CD4-positive, alpha-beta T cell treated with Interferon alpha-2 for 1 hour (primary cell): Measurements from ENCODE around the gene ITGB8.
A peak's percentile ranks its signal among the peaks of the same experiment; 100 is the strongest.
"Not testable (repeated sequence)": the region's sequence is repeated elsewhere in the genome, so short reads cannot be mapped to it uniquely, and the experiment has no call there.

Experiments used
- DNase-seq, 2 donors: peaks; one replicate each; pipeline ENCODE4 v3.0.0-alpha.2; 2020 to 2022

The ITGB8 gene

DNA sequence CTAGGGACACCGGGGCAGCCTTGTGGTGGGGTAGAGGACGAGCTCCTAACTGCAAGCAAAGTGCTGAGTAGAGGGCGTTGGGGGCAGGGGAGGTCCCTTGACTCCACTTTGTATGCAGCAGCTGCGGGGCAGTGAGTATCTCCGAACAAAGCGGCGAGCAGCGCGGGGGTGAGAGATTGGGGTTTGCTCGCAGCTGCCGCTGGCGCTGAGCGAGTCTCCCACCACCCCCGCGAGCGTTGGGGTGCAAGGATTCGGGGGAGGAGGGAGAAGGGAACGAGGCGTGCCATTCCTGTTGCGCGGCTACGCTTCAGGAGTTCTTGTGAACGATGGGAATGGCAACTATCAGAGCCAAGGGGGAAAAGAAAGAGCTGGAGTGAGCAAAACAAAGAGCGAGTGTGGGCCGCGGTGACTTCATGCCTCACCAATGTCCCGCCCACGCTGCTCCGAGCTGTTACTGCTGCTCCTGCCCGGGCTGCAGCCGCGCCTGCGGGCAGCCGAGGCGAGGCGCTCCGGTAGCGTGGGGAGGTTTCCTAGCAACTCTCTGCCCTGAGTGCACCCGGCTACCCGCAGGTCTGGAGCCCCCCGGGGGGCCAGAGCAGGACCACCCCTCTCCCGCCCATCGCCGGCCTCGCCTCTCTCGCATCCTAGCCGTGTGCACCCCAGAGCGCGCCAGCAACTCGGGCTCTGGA lies at the start of gene ITGB8:
TSS of gene ITGB8 (plus strand) at position 662 of the 689 bp plus-strand sequence. CDS start 907 bp downstream, outside the sequence.
- peak in 1 of 2 donors; percentile 18 for DNase-seq

DNA sequence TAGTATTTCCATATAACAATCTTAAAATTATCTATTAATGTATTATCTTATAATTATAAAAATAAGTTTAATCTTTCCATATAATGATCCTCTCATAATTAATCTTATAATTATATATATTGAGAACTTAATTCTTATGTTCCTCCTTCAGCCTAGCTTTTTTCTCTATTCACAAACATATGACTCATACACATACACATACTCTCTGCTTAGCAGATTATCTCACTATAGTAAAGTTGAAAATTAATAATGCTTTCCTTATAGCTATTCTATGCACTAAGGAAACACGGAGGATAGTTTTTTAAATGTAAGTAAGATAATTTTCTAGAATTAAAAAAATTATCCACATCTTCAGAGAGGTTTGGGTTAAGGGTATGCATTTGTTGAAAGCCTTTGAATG lies 47.7 kb upstream of the ITGB8 start:
- no peak for DNase-seq

DNA sequence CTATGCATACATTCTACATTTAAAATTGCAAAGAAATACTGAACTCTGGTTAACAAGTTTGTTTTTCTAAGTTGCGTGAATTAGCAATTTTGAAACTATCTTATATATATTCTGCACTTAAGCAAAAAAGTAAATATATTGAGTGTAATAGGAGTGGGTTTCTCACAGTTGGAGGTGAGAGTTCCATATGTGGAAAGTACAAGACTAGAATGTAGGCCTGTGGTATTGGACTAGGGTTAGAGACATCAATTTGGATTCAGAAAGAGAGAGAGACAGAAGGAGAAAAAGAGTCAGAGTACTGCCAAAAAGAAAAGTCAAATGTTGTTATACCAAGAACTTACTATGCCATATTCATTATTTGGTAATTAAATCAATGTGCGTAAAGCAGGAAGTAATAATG lies 47.3 kb upstream of the ITGB8 start:
- no peak for DNase-seq

DNA sequence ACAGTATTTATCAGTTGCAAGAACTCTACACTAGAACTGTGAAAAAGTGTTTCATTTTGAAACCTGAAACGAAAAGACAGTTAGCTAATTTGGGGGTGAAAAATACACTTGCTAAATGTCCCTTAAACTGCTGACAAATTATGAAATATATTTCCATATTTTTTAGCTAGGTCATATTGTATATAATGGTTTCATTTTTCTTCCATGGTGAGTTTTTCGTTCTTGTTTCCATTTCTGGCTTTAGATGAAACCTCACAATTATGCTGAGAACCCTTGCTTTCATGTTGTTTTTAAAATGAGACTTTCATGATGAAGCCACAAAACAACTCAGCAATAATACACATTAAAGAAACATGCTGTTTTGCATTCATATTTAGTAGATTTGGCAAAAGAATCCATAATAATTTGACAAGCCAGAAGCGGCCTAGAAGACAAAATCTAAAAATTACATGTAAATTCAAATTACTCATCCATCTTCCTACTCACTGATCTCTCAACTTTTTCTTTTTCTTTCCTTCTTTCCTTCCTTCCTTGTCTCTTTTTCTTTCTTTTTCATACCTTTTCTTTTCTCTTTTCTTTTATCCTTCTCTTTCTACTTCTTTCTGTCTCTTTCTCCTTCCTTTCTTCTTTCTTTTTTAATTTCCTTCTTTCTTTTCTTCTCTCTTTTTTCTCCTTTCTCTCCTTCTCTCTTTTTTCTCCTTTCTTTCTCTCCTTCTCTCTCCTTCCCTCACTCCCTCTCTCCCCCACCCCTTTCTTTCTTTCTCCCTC lies 46.5 kb upstream of the ITGB8 start:
- no peak for DNase-seq

DNA sequence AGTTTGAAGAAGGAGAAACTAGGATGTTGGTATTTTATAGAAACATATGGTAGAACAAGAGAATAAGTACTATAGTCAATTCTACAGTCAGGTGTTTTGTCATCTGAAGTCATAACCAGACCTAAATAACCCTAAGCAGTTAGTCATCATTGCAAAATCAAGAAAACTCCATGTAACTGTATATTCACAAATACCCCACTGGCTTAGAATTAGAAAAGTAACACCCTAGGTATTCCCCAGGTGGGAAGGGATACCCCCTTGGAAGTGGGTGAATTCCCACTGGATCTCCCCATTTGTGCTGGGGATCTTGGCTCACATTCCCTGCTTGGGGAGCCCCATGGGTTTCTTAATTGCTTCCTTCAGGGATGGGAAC lies 45.9 kb upstream of the ITGB8 start:
- no peak for DNase-seq

DNA sequence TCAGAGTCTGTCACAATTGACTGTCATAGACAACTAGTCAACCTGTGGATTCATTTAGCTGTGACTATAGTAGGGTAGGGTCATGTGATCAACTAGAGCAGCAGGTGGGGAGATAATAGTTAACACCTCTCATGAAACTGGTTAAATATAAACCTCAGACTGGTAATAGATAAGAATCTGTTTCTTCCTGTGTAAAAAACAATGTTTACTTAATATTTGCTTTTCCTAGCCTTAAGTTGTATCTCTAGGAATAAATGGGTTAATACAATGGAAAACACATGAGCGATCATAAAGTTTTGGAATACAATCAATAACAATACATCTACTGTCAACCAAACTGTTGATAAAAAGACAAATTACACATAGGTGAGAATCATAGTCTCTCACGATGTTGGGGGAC lies 43.4 kb upstream of the ITGB8 start:
- no peak for DNase-seq

DNA sequence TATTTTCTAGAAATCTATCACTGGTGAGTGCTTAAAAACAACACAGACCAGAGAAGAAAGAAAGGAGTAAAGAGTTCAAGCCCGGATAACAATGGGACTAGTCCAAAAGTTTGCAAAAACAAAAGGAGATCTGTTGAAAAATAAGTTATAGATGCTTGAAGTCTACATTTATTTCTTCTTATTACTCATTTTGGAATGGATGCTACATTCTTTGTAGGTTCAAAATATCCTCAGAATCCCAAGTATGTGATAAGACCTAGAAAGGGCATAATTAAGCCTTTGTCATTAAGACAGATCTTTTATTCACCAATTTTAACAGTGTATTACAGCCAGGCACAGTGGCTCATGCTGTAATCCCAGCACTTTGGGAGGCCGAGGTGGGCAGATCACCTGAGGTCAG lies 42.7 kb upstream of the ITGB8 start:
- DNase-seq: no peak

DNA sequence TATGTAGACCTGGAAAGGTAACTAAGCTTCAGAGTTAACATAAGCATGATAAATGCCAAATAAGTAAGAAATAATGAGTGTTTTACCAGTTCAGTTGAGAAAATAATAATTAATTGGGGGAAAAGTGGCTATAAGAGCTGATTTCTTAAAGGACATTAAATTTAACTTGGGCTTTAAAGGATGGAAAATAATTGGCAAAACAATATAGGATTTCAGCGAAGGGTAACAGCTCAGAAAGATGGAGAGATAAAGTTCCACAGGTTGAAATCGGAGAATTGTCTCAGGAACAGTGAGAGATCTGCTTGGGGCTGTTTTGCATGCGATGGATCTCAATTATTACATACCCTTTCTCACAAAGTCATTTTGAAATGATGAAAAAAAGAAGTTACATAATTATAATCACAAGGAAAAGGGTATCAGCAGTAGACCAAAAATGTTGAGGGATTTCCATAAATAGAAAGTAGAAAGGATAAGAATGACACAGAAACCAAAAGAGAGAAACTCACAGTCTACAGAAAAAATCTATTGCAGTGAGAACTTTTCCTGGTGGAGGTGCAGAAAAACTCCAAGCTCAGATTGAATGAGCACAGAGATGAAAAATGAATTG lies 40.1 kb upstream of the ITGB8 start:
- no peak for DNase-seq

DNA sequence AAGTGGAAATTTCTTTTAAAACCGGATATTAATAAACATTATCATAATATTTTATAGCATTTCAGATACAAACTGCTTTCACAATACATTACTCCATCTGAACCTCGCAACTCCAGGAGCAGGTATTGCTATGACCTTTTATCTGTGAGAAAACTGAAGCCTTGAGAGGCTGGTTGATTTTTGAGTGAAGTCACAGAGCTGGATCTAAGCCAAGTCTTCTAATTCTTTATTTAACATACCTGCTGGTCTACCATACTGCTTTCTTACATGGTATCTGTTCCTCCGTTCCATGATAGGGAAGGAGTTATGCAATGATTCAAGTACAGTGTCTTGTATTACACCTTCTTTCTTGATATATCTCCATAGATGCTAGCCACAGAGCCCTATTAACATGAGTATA lies 37.4 kb upstream of the ITGB8 start:
- no peak for DNase-seq

DNA sequence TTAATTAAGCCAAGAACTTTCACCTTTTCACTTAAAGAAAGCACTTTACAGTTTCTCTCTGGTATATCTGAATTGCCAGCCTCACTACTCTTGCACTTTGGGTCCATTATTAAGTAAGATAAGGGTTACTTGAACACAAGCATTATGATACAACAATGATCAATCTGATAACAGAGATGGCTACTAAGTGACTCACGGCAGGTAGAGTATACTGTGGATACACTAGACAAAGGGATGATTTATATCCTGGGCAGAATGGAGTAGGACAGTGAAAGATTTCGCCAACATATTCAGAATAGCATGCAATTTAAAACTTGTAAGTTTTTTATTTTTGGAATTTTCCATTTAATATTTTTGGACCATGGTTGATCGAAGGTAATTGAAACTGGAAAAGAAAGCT lies 34.3 kb upstream of the ITGB8 start:
- DNase-seq: no peak

DNA sequence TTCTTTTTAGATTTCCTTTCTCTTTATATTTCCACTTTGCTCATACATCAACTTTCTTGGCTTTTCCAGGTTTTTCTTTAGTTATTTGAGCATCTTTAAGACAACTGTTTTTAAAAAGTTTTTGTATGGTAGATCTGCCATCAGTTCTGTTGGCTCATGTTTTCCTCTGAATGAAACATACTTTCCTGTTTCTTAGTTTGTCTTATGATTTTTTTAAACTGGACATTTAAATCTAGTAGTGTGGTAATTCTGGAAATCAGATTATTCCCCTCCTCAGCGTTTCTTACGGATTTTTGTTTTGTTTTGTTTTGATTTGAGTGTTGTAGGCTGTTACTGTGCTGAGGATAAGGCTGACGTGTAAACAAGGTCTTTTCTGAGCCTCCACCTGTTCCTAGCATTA lies 33.8 kb upstream of the ITGB8 start:
- DNase-seq: no peak

DNA sequence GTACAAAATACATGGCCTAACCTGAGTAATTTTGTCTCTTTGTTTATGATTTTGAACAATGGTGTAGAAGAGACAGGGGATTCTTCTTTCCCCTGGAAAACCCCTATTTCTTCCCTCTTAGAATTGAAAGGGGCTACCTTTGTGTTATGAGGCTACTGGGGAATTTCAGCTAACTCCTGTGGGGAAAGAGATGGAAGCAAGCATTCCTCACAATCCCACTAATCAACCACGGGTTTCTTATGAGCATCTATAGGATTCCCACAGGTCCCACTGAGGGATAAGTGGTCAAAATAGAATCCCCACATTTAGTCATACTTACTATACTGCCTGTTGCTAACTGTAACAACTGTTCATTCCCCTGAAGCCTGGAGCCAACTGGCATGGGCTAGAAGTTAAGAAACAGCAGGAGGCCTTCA lies 32.2 kb upstream of the ITGB8 start:
- DNase-seq: no peak

DNA sequence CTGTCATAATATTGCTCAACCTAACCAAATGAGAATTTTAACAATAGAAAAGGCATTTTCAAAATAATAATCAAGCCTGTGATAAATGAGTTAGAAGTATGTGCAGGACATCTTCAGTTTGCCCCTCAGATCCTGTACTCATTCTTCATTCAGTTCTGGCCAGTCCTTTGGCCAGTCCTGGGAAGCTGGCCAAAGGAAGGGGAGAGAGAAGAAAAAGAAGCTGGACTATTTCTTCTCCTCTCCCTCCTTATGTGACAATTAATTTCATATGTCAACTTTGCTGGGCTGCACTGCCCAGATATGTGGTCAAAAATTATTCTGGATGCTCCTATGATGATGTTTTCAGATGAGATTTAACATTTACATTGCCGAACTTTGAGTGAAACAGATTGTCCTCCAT lies 31.6 kb upstream of the ITGB8 start:
- DNase-seq: no peak

DNA sequence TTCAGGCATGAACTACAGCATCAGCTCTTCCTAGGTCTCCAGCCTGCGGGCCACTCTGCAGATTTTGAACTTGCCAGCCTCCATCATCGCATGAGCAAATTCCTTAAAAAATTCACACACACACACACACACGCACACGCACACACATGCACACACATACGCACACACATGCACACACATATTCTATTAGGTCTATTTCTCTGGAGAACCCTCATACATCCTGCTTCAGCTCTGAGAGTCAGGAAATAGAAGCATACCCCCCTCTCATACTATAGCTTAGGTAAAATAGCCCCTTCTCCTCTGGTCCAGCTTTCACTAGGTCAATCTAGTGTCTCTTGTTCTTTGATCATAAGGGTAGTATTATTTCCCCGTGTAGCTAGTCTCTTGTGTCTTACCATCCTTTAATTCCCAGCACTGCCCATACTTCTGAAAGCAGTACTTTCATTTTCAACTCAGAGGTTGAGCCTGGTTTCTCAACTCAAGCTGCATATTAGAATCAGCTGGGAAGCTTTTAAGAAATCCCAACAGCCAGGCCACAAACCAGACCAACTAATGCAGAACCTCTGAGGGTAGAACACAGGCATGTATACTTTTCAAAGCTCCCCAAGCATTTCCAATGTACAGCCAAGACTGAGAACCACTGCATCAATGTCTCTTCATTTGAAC lies 30.9 kb upstream of the ITGB8 start:
- no peak for DNase-seq

DNA sequence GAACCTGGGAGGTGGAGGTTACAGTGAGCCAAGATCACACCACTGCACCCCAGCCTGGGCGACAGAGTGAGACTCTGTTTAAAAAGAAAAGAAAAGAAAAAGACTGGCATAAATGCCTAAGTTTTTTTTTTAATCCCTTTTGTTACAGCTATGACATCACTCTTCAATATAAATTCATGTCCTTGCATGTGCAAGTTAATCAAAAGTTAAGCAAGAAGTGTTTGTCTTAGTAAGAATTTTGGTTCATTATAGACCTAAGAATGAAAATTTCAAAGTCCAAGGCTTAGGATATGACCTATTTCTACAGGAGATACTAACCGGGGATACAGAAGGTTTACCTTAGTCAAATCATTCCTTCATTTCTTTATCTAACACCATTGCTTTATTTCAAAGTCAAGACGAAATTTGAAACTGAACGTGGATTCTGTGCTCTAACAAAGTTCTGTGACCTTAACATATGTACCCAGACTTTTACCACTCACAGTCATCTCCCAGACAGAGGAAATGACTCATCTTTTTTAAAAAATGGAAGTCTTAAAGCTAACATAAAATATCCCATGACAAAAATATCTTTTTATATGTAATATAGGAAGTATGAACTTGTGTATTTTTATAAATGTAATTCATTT lies 29.3 kb upstream of the ITGB8 start:
- no peak for DNase-seq

DNA sequence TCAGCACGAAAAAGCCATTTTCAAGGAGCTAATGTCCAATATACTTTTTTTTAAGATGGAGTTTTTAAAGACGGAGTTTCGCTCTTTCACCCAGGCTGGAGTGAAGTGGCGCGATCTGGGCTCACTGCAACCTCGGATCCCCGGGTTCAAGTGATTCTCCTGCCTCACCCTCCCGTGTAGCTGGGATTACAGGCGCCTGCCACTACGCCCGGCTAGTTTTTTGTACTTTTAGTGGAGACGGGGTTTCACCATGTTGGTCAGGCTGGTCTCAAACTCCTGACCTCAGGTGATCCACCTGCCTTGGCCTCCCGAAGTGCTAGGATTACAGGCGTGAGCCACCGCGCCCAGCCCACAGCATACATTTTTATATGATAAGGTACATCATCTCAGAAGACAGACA lies 28.4 kb upstream of the ITGB8 start:
- DNase-seq: not testable (repeated sequence)

DNA sequence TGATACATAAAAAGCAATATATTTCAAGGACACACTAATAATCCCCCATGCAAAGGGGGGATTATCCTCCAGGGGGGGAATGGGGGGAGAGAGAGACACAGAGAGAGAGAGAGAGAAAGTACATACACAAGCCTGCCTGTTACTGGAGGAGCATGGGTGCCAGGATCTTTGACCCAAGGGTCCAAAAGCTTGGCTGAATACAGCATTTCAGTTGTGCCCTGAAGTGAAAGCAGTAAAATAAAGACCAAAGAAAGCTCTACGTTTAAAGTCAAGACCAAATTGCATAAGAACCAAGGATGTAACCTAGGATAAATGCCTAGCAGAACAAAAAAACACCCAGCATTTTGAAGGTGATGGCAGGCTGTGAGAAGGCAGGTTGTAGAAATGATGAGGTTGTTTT lies 27.8 kb upstream of the ITGB8 start:
- no peak for DNase-seq

DNA sequence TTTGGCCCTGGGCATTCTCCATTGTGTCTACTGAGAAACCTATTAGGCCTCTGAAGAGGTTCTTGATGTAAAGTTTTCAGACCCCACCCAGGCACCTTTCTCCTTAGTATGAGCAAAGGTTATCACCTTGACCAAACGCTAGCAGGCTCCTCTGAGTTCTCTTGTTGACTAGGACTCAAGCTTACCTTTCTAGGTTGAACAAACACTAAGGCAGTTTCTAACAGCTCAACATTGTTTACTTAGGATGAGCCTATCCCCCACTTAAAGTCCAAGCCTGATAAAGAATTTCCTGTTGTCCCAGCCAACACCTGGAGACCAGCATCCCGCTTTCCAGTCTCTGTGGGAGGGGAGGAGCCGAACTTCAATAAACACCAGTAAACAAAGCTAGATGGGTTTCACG lies 26.3 kb upstream of the ITGB8 start:
- DNase-seq: no peak

DNA sequence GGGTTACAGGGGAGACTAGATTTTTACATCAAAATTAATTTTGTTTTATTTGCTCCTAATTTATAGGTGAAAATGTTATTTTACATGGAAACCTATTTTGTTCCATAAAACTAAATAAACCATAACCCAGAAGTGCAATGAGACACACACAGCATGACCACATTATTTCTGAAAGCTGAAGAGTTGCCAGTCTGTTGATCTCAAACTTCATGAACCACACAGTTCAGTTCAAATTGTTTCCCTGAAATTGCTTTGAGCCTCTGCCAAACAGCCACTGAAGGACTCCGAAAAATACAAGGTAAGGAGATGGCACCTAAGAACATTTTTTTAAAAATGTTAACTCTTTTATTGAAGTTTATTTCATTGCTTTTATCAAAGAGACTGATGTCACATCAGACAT lies 25.0 kb upstream of the ITGB8 start:
- DNase-seq: no peak

DNA sequence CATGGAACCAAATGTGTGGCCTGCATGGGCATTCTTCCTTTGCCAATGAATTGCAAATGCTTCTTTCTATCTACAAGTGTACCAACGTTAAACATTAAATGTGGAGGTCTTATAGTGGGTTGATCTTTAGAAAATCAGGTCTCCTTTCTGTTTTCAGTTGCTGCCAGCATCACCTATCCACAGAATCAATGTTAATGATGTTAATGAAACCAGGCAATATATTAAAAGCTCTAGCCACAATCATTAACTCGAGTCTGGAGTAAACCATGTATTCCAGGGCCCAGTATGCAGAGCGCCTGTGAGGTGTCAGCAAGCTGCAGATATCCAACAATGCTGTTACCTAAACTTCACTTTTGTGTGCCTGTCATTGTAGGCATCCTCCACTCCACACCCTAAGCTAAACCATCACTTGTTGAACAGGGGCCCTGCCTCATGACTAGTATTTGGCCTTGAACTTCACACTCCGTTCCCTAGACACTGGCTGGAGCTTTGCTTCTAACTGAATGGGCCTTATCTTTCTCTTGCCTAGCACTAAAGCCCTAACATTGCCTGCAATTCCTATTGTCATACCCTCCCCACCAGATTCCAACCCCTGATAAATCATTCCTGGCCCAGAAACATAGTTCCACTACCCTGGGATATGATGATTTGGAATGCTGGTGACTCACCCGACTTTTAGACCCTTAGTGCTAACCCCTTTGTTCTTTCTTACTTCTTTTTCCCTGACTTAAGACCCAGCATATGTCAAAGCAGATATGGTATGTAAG lies 24.3 kb upstream of the ITGB8 start:
- DNase-seq: no peak

DNA sequence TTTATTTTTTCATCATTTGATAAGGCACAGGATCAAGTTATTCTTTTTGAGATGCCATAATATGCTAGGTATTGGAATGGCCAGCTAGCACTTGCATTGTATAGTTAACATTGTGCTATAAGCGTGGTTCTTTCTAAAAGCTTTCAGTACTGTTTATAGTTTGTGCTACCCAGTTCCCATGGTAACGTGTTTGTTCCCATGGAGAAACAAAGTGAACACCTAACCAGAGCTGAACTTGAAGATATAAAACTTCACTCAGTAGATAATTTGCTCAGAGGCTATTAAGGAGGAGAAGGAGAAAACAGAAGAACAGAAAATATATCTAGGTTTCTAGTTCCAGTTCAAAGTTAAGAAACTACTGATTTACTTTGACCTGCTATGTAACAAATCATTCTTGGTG lies 23.6 kb upstream of the ITGB8 start:
- DNase-seq: no peak

DNA sequence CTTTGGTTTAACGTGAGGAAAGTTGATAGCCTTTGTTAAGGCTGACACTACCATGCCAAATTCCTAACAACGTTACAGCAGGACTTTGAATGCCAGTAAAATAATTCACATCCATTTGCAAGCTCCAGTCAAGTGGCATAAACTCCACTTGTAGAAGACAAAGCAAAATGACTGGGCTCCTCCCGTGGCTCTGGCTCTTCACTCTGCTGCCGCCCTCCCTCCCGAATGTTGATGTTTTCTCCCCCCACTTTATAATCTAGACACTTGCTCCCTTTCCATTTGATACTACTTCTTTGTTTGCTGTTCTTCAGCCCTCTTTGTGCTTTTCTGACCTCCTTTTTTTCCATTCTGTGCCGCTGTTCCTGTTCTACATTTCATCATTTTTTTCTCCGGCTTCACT lies 22.8 kb upstream of the ITGB8 start:
- DNase-seq: no peak

DNA sequence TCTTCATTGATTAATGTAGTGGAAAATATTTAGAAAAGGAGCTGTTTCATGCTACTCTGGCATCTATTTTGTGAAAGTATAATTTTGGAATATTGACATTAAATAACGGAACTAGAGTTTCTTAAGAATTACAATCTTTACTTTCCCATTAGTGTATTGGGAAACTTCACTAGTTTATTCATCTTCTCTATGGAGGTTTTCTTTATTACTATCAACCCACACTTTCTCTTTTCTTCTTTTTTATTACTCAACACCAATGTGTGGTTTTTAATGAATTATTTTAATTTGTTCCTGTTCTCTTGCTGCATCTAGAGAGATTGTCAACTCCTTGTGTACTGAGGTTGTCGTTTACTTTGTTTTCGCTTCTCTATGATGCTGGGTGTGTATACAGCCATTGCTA lies 20.4 kb upstream of the ITGB8 start:
- DNase-seq: no peak
